Karpas-422 (cell line): ENCODE data around the gene MBD3. TPM values are rescaled to one million over a fixed set of nuclear protein-coding genes. Genes with fewer than 3 reads are reported as not detected.

Source experiments
- DNase-seq: peaks from one replicate; pipeline ENCODE4 v3.0.0-alpha.2; 2015
- H2AFZ ChIP-seq: fragments of 200-600 bp; sonication (generic); 2 replicates; pipeline ENCODE4 v1.6.1; 2014; ENCODE audit warnings: antibody characterized with exemption, low read length, mixed read lengths
- H3K27ac ChIP-seq: fragments of 200-600 bp; sonication (generic); 2 replicates; pipeline ENCODE4 v1.5.1; 2014; ENCODE audit warnings: mild to moderate bottlenecking, low read length, moderate library complexity
- H3K27me3 ChIP-seq: fragments of 200-600 bp; sonication (generic); 2 replicates; pipeline ENCODE4 v1.6.1; 2014; ENCODE audit warnings: low read length, mixed read lengths
- H3K36me3 ChIP-seq: fragments of 200-600 bp; sonication (generic); 2 replicates; pipeline ENCODE4 v1.6.1; 2014; ENCODE audit warnings: low read length, mixed read lengths; ENCODE audit not compliant: insufficient read depth
- H3K4me1 ChIP-seq: fragments of 200-600 bp; sonication (generic); 2 replicates; pipeline ENCODE4 v1.6.1; 2014; ENCODE audit warnings: mild to moderate bottlenecking, low read length, mixed read lengths
- H3K4me2 ChIP-seq: fragments of 200-600 bp; sonication (generic); 2 replicates; pipeline ENCODE4 v1.6.1; 2014; ENCODE audit warnings: low read length, low read depth, mild to moderate bottlenecking; ENCODE audit not compliant: poor library complexity, severe bottlenecking
- H3K4me3 ChIP-seq: fragments of 200-600 bp; sonication (generic); 2 replicates; pipeline ENCODE4 v1.5.1; 2014; ENCODE audit warnings: mild to moderate bottlenecking, antibody characterized with exemption, low read length, mixed read lengths
- H3K79me2 ChIP-seq: fragments of 200-600 bp; sonication (generic); 2 replicates; pipeline ENCODE4 v1.6.1; 2014; ENCODE audit warnings: mild to moderate bottlenecking, low read length, mixed read lengths
- H3K9ac ChIP-seq: fragments of 200-600 bp; sonication (generic); 2 replicates; pipeline ENCODE4 v1.6.0; 2014; ENCODE audit warnings: low read length
- H3K9me2 ChIP-seq: fragments of 200-600 bp; sonication (generic), shearing (Covaris generic); replicated peaks from 2 replicates; pipeline ENCODE4 v1.6.0; 2014; ENCODE audit warnings: mild to moderate bottlenecking, low read length, moderate library complexity; ENCODE audit not compliant: insufficient read depth
- H3K9me3 ChIP-seq: fragments of 300-700, 200-600 bp; sonication (generic); 2 replicates; pipeline ENCODE4 v1.6.1; 2014; ENCODE audit warnings: low read length, mixed read lengths
- H4K20me1 ChIP-seq: fragments of 200-600 bp; sonication (generic); 2 replicates; pipeline ENCODE4 v1.6.1; 2014; ENCODE audit warnings: mild to moderate bottlenecking, antibody characterized with exemption, low read length, low read depth; ENCODE audit not compliant: insufficient read depth
- total RNA-seq: library from RNA; depleted of rRNA; stranded (reverse); fragments of >200 nt; shearing (Covaris generic); gene quantifications from 2 replicates; pipeline ENCODE4 v1.2.3, GENCODE V29; 2014; ENCODE audit warnings: low replicate concordance

The MBD3 gene
- total RNA-seq, 1 experiment from 2014 or later: 42.2 TPM

- Histone ChIP-seq H2AFZ (no peak overlapping the region), H3K9me2 (no peaks in the 10 kb centered on the region), H3K36me3 (no peaks in the 10 kb centered on the region), H3K9ac (no peak overlapping the region), H3K4me1 (peaks cover 3% of the 10 kb centered on the region), H3K27ac (no peak overlapping the region), H3K4me2 (no peak overlapping the region), H3K79me2 (peaks cover 8% of the 10 kb centered on the region), H3K9me3 (no peaks in the 10 kb centered on the region), H3K4me3 (no peak overlapping the region), H4K20me1 (no peaks in the 10 kb centered on the region), H3K27me3 (no peaks in the 10 kb centered on the region)
- DNase-seq: no peak
Observed at GRCh38 chr19:1569997-1570396, 22.7 kb downstream of the MBD3 start.

- Histone ChIP-seq H3K36me3 (no peaks in the 10 kb centered on the region), H3K79me2 (peaks cover 8% of the 10 kb centered on the region), H3K4me3 (no peak within 1 kb of the TSS), H3K4me1 (peaks cover 3% of the 10 kb centered on the region), H2AFZ (no peak within 1 kb of the TSS), H3K9me3 (no peaks in the 10 kb centered on the region), H3K9ac (no peak within 1 kb of the TSS), H3K27ac (no peak within 1 kb of the TSS), H4K20me1 (no peaks in the 10 kb centered on the region), H3K4me2 (no peak within 1 kb of the TSS), H3K9me2 (no peaks in the 10 kb centered on the region), H3K27me3 (no peaks in the 10 kb centered on the region)
- peak; percentile 95 for DNase-seq
Observed at GRCh38 chr19:1568320-1569019, 24.2 kb downstream of the MBD3 start, which contains the start of gene MEX3D. MEX3D (minus strand) TSS chr19:1568325; CDS start chr19:1568058, 267 bp downstream.

- H3K4me1 ChIP-seq: peaks cover 3% of the 10 kb centered on the region
- 0 out of 2 replicates have a peak, but pooled peaks cover 4% of the 10 kb centered on the region for H4K20me1 ChIP-seq
- H3K4me3 ChIP-seq: no peak overlapping the region
- DNase-seq: no peak
- no peak overlapping the region for H2AFZ ChIP-seq
- H3K36me3 ChIP-seq: no peaks in the 10 kb centered on the region
- no peaks in the 10 kb centered on the region for H3K27me3 ChIP-seq
- peaks cover 8% of the 10 kb centered on the region for H3K79me2 ChIP-seq
- no peak overlapping the region for H3K27ac ChIP-seq
- H3K9ac ChIP-seq: no peak overlapping the region
- no peaks in the 10 kb centered on the region for H3K9me2 ChIP-seq
- H3K4me2 ChIP-seq: no peak overlapping the region
- H3K9me3 ChIP-seq: no peaks in the 10 kb centered on the region
Observed at GRCh38 chr19:1567848-1568227, 24.8 kb downstream of the MBD3 start.

GRCh38 chr19:1567116-1567847 is 25.4 kb downstream of the MBD3 start:
- Histone ChIP-seq H3K27ac (no peak overlapping the region), H3K27me3 (no peaks in the 10 kb centered on the region), H4K20me1 (0 out of 2 replicates have a peak, but pooled peaks cover 4% of the 10 kb centered on the region), H2AFZ (no peak overlapping the region), H3K4me2 (no peak overlapping the region), H3K79me2 (peaks cover 8% of the 10 kb centered on the region), H3K9ac (no peak overlapping the region), H3K9me2 (no peaks in the 10 kb centered on the region), H3K4me3 (no peak overlapping the region), H3K36me3 (no peaks in the 10 kb centered on the region), H3K4me1 (peaks cover 3% of the 10 kb centered on the region), H3K9me3 (no peaks in the 10 kb centered on the region)
- no peak for DNase-seq

GRCh38 chr19:1566392-1567115 is 26.1 kb downstream of the MBD3 start:
- Histone ChIP-seq H2AFZ (no peak overlapping the region), H4K20me1 (0 out of 2 replicates have a peak, but pooled peaks cover 4% of the 10 kb centered on the region), H3K9ac (no peak overlapping the region), H3K9me3 (no peaks in the 10 kb centered on the region), H3K36me3 (no peaks in the 10 kb centered on the region), H3K4me3 (no peak overlapping the region), H3K27ac (no peak overlapping the region), H3K27me3 (no peaks in the 10 kb centered on the region), H3K4me1 (peaks cover 3% of the 10 kb centered on the region), H3K79me2 (peaks cover 8% of the 10 kb centered on the region), H3K9me2 (no peaks in the 10 kb centered on the region), H3K4me2 (no peak overlapping the region)
- no peak for DNase-seq

GRCh38 chr19:1563251-1563650 is 29.4 kb downstream of the MBD3 start:
- Histone ChIP-seq H4K20me1 (0 out of 2 replicates have a peak, but pooled peaks cover 4% of the 10 kb centered on the region), H3K4me3 (no peak overlapping the region), H2AFZ (no peak overlapping the region), H3K36me3 (no peaks in the 10 kb centered on the region), H3K27ac (no peak overlapping the region), H3K4me2 (no peak overlapping the region), H3K27me3 (no peaks in the 10 kb centered on the region), H3K9me2 (no peaks in the 10 kb centered on the region), H3K9ac (no peak overlapping the region), H3K9me3 (no peaks in the 10 kb centered on the region), H3K79me2 (peaks cover 10% of the 10 kb centered on the region), H3K4me1 (no peaks in the 10 kb centered on the region)
- no peak for DNase-seq

GRCh38 chr19:1561236-1561842 is 31.3 kb downstream of the MBD3 start:
- Histone ChIP-seq H4K20me1 (0 out of 2 replicates have a peak, but pooled peaks cover 4% of the 10 kb centered on the region), H3K79me2 (peaks cover 10% of the 10 kb centered on the region; the same call in 1 of the 2 replicates), H3K9ac (no peak overlapping the region), H2AFZ (no peak overlapping the region), H3K27ac (no peak overlapping the region), H3K9me3 (no peaks in the 10 kb centered on the region), H3K36me3 (no peaks in the 10 kb centered on the region), H3K4me3 (no peak overlapping the region), H3K9me2 (no peaks in the 10 kb centered on the region), H3K4me1 (no peaks in the 10 kb centered on the region), H3K4me2 (no peak overlapping the region), H3K27me3 (no peaks in the 10 kb centered on the region)
- no peak for DNase-seq
